HepG2 (cell line): Measurements from ENCODE around the gene HECTD2. TPM values are rescaled to one million over a fixed set of nuclear protein-coding genes. Genes with fewer than 3 reads are reported as not detected.

Source experiments
- ATAC-seq: fragments of 200-7000 bp; cut with Tn5 transposase; 3 replicates; pipeline ENCODE4 v1.9.1; 2020; ENCODE audit warnings: mild to moderate bottlenecking, moderate library complexity
- BruUV-seq: library from RNA; stranded (reverse); fragments of 400-500 nt; replicated peaks from 2 replicates; lab custom pipeline; 2021; lab: Mats Ljungman, UMichigan
- CTCF ChIA-PET: fragments of 300-600 bp; formaldehyde crosslinking; extraction: SDS; loops from one replicate; lab custom pipeline; 2021; ENCODE audit warnings: low total read pairs, inconsistent platforms, low intra/inter-chr PET ratio; lab: Yijun Ruan, JAX
- POLR2A ChIA-PET: fragments of 350-600 bp; sonication (Branson Sonifier 250); formaldehyde crosslinking; loops from one replicate; lab custom pipeline; 2020; ENCODE audit warnings: antibody characterized with exemption, inconsistent platforms; lab: Yijun Ruan, JAX
- DNase-seq: peaks from one replicate; pipeline ENCODE4 v3.0.0-alpha.2; 2015; ENCODE audit warnings: low spot score
- FAIRE-seq: peaks from 3 replicates; lab custom pipeline; 2011; peaks lifted over from hg19 to GRCh38; lab: Jason Lieb, UNC
- H2AFZ ChIP-seq: one replicate; pipeline ENCODE4 v1.6.1; 2011; ENCODE audit warnings: low read length, inconsistent platforms
- H3K27ac ChIP-seq: fragments of 300-600 bp; 3 replicates; pipeline ENCODE4 v1.8.0; 2011; ENCODE audit warnings: mixed run types, mild to moderate bottlenecking, mixed read lengths, low read length, inconsistent platforms; ENCODE audit not compliant: insufficient read depth; ENCODE audit errors: extremely low read length
- H3K27me3 ChIP-seq, 2 experiments: fragments of 200-600 bp in 1 of 2; 2 replicates in 1 of 2; 3 replicates in 1 of 2; pipeline versions ENCODE4 v1.6.0 to v1.8.0; 2011; ENCODE audit warnings: low read length in 2 of 2, mild to moderate bottlenecking in 2 of 2, moderate library complexity in 2 of 2, inconsistent platforms in 1 of 2; ENCODE audit not compliant: insufficient read depth in 2 of 2, control insufficient read depth in 1 of 2
- H3K36me3 ChIP-seq, 2 experiments: fragments of 200-600 bp in 1 of 2; replicated peaks in 1 of 2; 2 replicates in 1 of 2; 3 replicates in 1 of 2; pipeline versions ENCODE4 v1.5.1 to v1.8.0; 2011; ENCODE audit warnings: low read length in 2 of 2, inconsistent platforms in 1 of 2; ENCODE audit not compliant: insufficient read depth in 2 of 2, control insufficient read depth in 1 of 2
- H3K4me1 ChIP-seq: 2 replicates; pipeline ENCODE4 v1.5.1; 2012; ENCODE audit warnings: low read length, inconsistent platforms; ENCODE audit not compliant: insufficient read depth
- H3K4me2 ChIP-seq: 2 replicates; pipeline ENCODE4 v1.6.0; 2011; ENCODE audit warnings: low read depth, low read length, inconsistent platforms
- H3K4me3 ChIP-seq, 3 experiments: fragments of 200-600 bp in 1 of 3; sonication (generic), shearing (Covaris generic) in 1 of 3; replicated peaks in 1 of 3; 2 replicates each; pipeline ENCODE4 v1.5.1; 2011 to 2016; ENCODE audit warnings: low read length in 3 of 3, inconsistent platforms in 2 of 3, low read depth in 2 of 3, mild to moderate bottlenecking in 2 of 3, control low read depth in 1 of 3, mixed read lengths in 1 of 3; ENCODE audit not compliant: insufficient read depth in 1 of 3
- H3K79me2 ChIP-seq: one replicate; pipeline ENCODE4 v1.6.1; 2011; ENCODE audit warnings: low read length, inconsistent platforms; ENCODE audit not compliant: insufficient read depth
- H3K9ac ChIP-seq: 2 replicates; pipeline ENCODE4 v1.6.0; 2011; ENCODE audit warnings: mild to moderate bottlenecking, low read depth, low read length, inconsistent platforms; ENCODE audit not compliant: insufficient read depth
- H3K9me3 ChIP-seq: 2 replicates; pipeline ENCODE4 v1.5.1; 2012; ENCODE audit warnings: mild to moderate bottlenecking, low read length
- H4K20me1 ChIP-seq: 2 replicates; pipeline ENCODE4 v1.6.0; 2011; ENCODE audit warnings: inconsistent platforms, mild to moderate bottlenecking, low read length, moderate library complexity; ENCODE audit not compliant: insufficient read depth
- CSRNP1 ChIP-seq: sonication (generic); formaldehyde crosslinking; IDR thresholded peaks from 2 replicates; pipeline ENCODE4 v1.8.1; 2023; ENCODE audit warnings: mild to moderate bottlenecking, missing genetic modification reagents
- FIP1L1 ChIP-seq: fragments of 200-400 bp; formaldehyde crosslinking; IDR thresholded peaks from 2 replicates; pipeline ENCODE4 v1.6.1; 2018; ENCODE audit warnings: low read depth, mild to moderate bottlenecking, low read length, moderate library complexity, borderline replicate concordance; ENCODE audit not compliant: insufficient read depth
- KAT8 ChIP-seq: IDR thresholded peaks from 2 replicates; pipeline ENCODE4 v1.6.1; 2016; ENCODE audit warnings: missing genetic modification reagents, missing compliant biosample characterization
- PTBP1 ChIP-seq: fragments of 200-400 bp; formaldehyde crosslinking; IDR thresholded peaks from 2 replicates; pipeline ENCODE4 v1.6.1; 2018; ENCODE audit warnings: low read length, low read depth; ENCODE audit not compliant: poor library complexity, severe bottlenecking
- RARA ChIP-seq: IDR thresholded peaks from 2 replicates; pipeline ENCODE4 v1.6.1; 2016; ENCODE audit warnings: missing genetic modification reagents, missing compliant biosample characterization
- TP53 ChIP-seq: sonication (generic); formaldehyde crosslinking; conservative IDR thresholded peaks from 2 replicates; pipeline ENCODE4 v1.4.0; 2020; ENCODE audit warnings: missing genetic modification reagents
- TRIM22 ChIP-seq: fragments of 450-650 bp; IDR thresholded peaks from 2 replicates; pipeline ENCODE4 v1.6.1; 2017
- ZBTB14 ChIP-seq: sonication (generic); formaldehyde crosslinking; IDR thresholded peaks from 2 replicates; pipeline ENCODE4 v1.4.0; 2020; ENCODE audit warnings: missing genetic modification reagents
- ZBTB3 ChIP-seq: sonication (generic); formaldehyde crosslinking; IDR thresholded peaks from 2 replicates; pipeline ENCODE4 v1.4.0; 2020; ENCODE audit warnings: low read depth, mild to moderate bottlenecking, moderate library complexity, missing genetic modification reagents, borderline replicate concordance
- ZBTB8A ChIP-seq: sonication (generic); formaldehyde crosslinking; IDR thresholded peaks from 2 replicates; pipeline ENCODE4 v1.4.0; 2020; ENCODE audit warnings: mild to moderate bottlenecking, low read depth, missing genetic modification reagents, borderline replicate concordance
- ZNF775 ChIP-seq: sonication (generic); formaldehyde crosslinking; IDR thresholded peaks from 2 replicates; pipeline ENCODE4 v1.4.0; 2020; ENCODE audit warnings: missing genetic modification reagents, mild to moderate bottlenecking, moderate library complexity, borderline replicate concordance
- ZNF891 ChIP-seq: sonication (generic); formaldehyde crosslinking; IDR thresholded peaks from 2 replicates; pipeline ENCODE4 v1.5.0; 2020; ENCODE audit warnings: mild to moderate bottlenecking, missing genetic modification reagents
- WGBS: methylation state at CpG from one replicate; pipeline ENCODE4 v1.1.6; 2017; ENCODE audit warnings: low lambda C conversion rate; 5-methylcytosine and 5-hydroxymethylcytosine counted together
- in situ Hi-C: cut with HindIII; loops from 2 replicates; pipeline ENCODE4 v1.10.0; 2017; ENCODE audit warnings: low pct_unique_long_range_greater_than_20kb; ENCODE audit not compliant: extremely low pct_ligation_motif_present
- intact Hi-C: fragments of 100-400 bp; cut with micrococcal nuclease; formaldehyde crosslinking; loops from one replicate; pipeline ENCODE4 v1.10.0; 2022; ENCODE audit not compliant: unreplicated experiment
- polyA plus RNA-seq, 8 experiments: library from polyadenylated mRNA; depleted of rRNA in 3 of 8; stranded (reverse) in 7 of 8; unstranded in 1 of 8; fragments of >200 nt; fragmentation: Illumina TruSeq in 4 of 8; extraction: Trizol in 4 of 8; gene quantifications; 2 replicates each; pipeline versions ENCODE4 v1.2.1 to v1.2.3, GENCODE V29; 2011 to 2016; ENCODE audit warnings: low read depth in 4 of 8, missing spikeins in 1 of 8, mixed read lengths in 1 of 8; ENCODE audit not compliant: insufficient read depth in 1 of 8
- total RNA-seq, 5 experiments: library from RNA; depleted of rRNA; stranded (reverse); fragments of >200 nt; fragmentation: Illumina TruSeq; extraction: Trizol; gene quantifications; 2 replicates each; pipeline ENCODE4 v1.2.3, GENCODE V29; 2016; ENCODE audit warnings: low read depth in 1 of 5
- TF ChIP-seq, protein P1 (sequence below): sonication (generic); formaldehyde crosslinking; IDR thresholded peaks from 2 replicates; pipeline ENCODE4 v1.8.0; 2022; ENCODE audit warnings: missing genetic modification reagents, mild to moderate bottlenecking, inconsistent platforms, borderline replicate concordance
- TF ChIP-seq, protein P2 (sequence below): sonication (generic); formaldehyde crosslinking; IDR thresholded peaks from 2 replicates; pipeline ENCODE4 v1.5.1; 2020; ENCODE audit warnings: mild to moderate bottlenecking, missing genetic modification reagents, moderate library complexity

The HECTD2 gene
- total and polyA plus RNA-seq, 2 of the 13 experiments (the other 11 are each of a cell fraction or from before 2014, with no cell fraction given), result 3.2 to 5.2 TPM

DNA sequence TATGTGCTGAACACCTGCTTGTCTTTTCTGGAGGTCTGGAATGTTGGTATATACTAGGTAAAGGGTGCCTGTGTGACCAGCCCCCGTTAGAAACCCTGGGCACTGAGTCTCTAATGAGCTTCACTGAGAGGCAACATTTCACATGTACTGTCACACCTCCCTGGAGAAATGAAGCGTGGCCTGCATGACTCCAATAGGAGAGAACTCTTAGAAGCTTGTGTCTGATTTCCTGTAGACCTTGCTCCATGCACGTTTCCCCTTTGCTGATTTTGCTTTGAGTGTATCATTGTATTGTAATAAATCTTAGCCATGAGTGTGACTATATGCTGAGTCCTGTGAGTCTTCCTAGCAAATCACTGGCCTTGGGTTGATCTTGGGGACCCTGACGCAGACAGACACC, 139.9 kb downstream of the HECTD2 start:
- POLR2A ChIA-PET, result no interaction called here
- in situ Hi-C loops, result loop anchor here (10.0 kb wide), 1 partner anchor 255 kb away; no protein-coding TSS in a partner anchor
- DNase-seq (no peak), FAIRE-seq (no peak), ATAC-seq (no peak)
- H3K9me3 ChIP-seq, result no peaks in the 10 kb centered on the region
- H3K27ac ChIP-seq, result no peak overlapping the region
- TF ChIP-seq ZBTB3 (CRISPR knock-in tag) (no peak), ZBTB14 (CRISPR knock-in tag) (no peak), RARA (CRISPR knock-in tag) (no peak), CSRNP1 (no peak), ZNF775 (no peak), KAT8 (CRISPR knock-in tag) (no peak), ZNF891 (CRISPR knock-in tag) (no peak), FIP1L1 (no peak), ZBTB8A (CRISPR knock-in tag) (no peak), TP53 (CRISPR knock-in tag) (no peak), TRIM22 (no peak), PTBP1 (no peak)
- TF ChIP-seq, protein P1, sequence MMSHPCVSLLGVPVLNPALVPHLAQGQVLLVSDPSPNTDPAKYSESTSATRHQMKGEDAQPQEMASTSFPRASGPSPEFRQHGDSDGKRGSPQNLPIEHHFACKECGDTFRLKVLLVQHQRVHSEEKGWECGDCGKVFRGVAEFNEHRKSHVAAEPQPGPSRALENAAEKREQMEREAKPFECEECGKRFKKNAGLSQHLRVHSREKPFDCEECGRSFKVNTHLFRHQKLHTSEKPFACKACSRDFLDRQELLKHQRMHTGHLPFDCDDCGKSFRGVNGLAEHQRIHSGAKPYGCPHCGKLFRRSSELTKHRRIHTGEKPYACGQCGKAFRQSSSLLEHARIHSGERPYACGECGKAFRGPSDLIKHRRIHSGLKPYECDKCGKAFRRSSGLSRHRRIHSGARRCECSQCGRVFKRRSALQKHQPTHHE (CRISPR knock-in tag), result no peak
- TF ChIP-seq, protein P2, sequence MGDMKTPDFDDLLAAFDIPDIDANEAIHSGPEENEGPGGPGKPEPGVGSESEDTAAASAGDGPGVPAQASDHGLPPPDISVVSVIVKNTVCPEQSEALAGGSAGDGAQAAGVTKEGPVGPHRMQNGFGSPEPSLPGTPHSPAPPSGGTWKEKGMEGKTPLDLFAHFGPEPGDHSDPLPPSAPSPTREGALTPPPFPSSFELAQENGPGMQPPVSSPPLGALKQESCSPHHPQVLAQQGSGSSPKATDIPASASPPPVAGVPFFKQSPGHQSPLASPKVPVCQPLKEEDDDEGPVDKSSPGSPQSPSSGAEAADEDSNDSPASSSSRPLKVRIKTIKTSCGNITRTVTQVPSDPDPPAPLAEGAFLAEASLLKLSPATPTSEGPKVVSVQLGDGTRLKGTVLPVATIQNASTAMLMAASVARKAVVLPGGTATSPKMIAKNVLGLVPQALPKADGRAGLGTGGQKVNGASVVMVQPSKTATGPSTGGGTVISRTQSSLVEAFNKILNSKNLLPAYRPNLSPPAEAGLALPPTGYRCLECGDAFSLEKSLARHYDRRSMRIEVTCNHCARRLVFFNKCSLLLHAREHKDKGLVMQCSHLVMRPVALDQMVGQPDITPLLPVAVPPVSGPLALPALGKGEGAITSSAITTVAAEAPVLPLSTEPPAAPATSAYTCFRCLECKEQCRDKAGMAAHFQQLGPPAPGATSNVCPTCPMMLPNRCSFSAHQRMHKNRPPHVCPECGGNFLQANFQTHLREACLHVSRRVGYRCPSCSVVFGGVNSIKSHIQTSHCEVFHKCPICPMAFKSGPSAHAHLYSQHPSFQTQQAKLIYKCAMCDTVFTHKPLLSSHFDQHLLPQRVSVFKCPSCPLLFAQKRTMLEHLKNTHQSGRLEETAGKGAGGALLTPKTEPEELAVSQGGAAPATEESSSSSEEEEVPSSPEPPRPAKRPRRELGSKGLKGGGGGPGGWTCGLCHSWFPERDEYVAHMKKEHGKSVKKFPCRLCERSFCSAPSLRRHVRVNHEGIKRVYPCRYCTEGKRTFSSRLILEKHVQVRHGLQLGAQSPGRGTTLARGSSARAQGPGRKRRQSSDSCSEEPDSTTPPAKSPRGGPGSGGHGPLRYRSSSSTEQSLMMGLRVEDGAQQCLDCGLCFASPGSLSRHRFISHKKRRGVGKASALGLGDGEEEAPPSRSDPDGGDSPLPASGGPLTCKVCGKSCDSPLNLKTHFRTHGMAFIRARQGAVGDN, result no peak
- H3K4me2 ChIP-seq, result no peak overlapping the region
- 83% methylated on average over 4 of the region's 4 CpGs for WGBS
- no peak overlapping the region for H3K4me3 ChIP-seq
- BruUV-seq, result no TSS peak
- intact Hi-C loops, result loop anchor here (5.0 to 10.0 kb wide), 3 partner anchors 58 to 235 kb away; no protein-coding TSS in a partner anchor
- no peaks in the 10 kb centered on the region; a peak in 2 of 5 replicates for H3K27me3 ChIP-seq
- CTCF ChIA-PET, result no interaction called here
- H2AFZ ChIP-seq, result no peak overlapping the region
- no peaks in the 10 kb centered on the region for H3K79me2 ChIP-seq
- H3K4me1 ChIP-seq, result peaks cover 37% of the 10 kb centered on the region
- H3K9ac ChIP-seq, result no peak overlapping the region
- H3K36me3 ChIP-seq, result no peaks in the 10 kb centered on the region
- H4K20me1 ChIP-seq, result no peaks in the 10 kb centered on the region
